ENCODE results near the gene CD40. TPM values are rescaled to one million over a fixed set of nuclear protein-coding genes. Genes with fewer than 3 reads are reported as not detected.
A peak's percentile ranks its signal among the peaks of the same experiment; 100 is the strongest.

Gene CD40
- total RNA-seq, 1 experiment from 2014 or later = 13.6 TPM

- Histone ChIP-seq H4K20me1 (ENCODE audit: insufficient read depth) (peaks cover 53% of the 10 kb centered on the region), H3K36me3 (ENCODE audit: low read depth) (peaks cover 9% of the 10 kb centered on the region; the same call in 1 of the 2 replicates), H3K79me2 (ENCODE audit: low read depth) (peaks cover 26% of the 10 kb centered on the region), H3K9me2 (ENCODE audit: insufficient read depth) (no peaks in the 10 kb centered on the region), H3K9me3 (ENCODE audit: insufficient read depth, low read depth) (no peaks in the 10 kb centered on the region), H3K4me1 (replicated peaks; ENCODE audit: insufficient read depth) (no peaks in the 10 kb centered on the region), H3K4me2 (no peak overlapping the region), H2AFZ (no peak overlapping the region), H3F3A (ENCODE audit: insufficient read depth, low read depth) (no peaks in the 10 kb centered on the region), H3K4me3 (no peak overlapping the region), H3K27me3 (ENCODE audit: insufficient read depth, low read depth) (no peaks in the 10 kb centered on the region), H3K27ac (no peak overlapping the region)
- DNase-seq = no peak
- intact Hi-C loops (cut with micrococcal nuclease; ENCODE audit: unreplicated experiment) = no loop called here
- ChIA-PET CTCF (interaction anchor here (0.6 kb wide), 1 partner anchor 473 kb away, joined by 3 read pairs; no protein-coding TSS in a partner anchor), POLR2A (ENCODE audit: unreplicated experiment) (interaction anchor here (0.6 kb wide), 1 partner anchor 228 kb away, joined by 3 read pairs; no protein-coding TSS in a partner anchor)
- TF ChIP-seq EZH2 (IDR thresholded peaks at IDR 0.05; ENCODE audit: low read depth) = no peak
- TF ChIP-seq, protein P1, sequence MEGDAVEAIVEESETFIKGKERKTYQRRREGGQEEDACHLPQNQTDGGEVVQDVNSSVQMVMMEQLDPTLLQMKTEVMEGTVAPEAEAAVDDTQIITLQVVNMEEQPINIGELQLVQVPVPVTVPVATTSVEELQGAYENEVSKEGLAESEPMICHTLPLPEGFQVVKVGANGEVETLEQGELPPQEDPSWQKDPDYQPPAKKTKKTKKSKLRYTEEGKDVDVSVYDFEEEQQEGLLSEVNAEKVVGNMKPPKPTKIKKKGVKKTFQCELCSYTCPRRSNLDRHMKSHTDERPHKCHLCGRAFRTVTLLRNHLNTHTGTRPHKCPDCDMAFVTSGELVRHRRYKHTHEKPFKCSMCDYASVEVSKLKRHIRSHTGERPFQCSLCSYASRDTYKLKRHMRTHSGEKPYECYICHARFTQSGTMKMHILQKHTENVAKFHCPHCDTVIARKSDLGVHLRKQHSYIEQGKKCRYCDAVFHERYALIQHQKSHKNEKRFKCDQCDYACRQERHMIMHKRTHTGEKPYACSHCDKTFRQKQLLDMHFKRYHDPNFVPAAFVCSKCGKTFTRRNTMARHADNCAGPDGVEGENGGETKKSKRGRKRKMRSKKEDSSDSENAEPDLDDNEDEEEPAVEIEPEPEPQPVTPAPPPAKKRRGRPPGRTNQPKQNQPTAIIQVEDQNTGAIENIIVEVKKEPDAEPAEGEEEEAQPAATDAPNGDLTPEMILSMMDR (conservative IDR thresholded peaks at IDR 0.05) = no peak
- BruUV-seq (replicated peaks) = no TSS peak
These were observed 41.3 kb upstream of the CD40 start for GRCh38 chr20:46076806-46077205.

- no peaks in the 10 kb centered on the region for H3K27me3 ChIP-seq (ENCODE audit: insufficient read depth, low read depth)
- H3F3A ChIP-seq (ENCODE audit: insufficient read depth, low read depth) = no peaks in the 10 kb centered on the region
- ChIA-PET CTCF (no interaction called here), POLR2A (ENCODE audit: unreplicated experiment) (no interaction called here)
- peaks cover 63% of the 10 kb centered on the region for H4K20me1 ChIP-seq (ENCODE audit: insufficient read depth)
- H3K9me2 ChIP-seq (ENCODE audit: insufficient read depth) = no peaks in the 10 kb centered on the region
- no peak for DNase-seq
- no peak overlapping the region for H2AFZ ChIP-seq
- H3K27ac ChIP-seq = no peak overlapping the region
- H3K36me3 ChIP-seq (ENCODE audit: low read depth) = peaks cover 9% of the 10 kb centered on the region; the same call in 1 of the 2 replicates
- H3K4me2 ChIP-seq = no peak overlapping the region
- BruUV-seq (replicated peaks) = no TSS peak
- TF ChIP-seq, protein P1 (conservative IDR thresholded peaks at IDR 0.05) = no peak
- no peak for TF ChIP-seq EZH2 (IDR thresholded peaks at IDR 0.05; ENCODE audit: low read depth)
- no peaks in the 10 kb centered on the region for H3K4me1 ChIP-seq (replicated peaks; ENCODE audit: insufficient read depth)
- intact Hi-C loops (cut with micrococcal nuclease; ENCODE audit: unreplicated experiment) = no loop called here
- H3K9me3 ChIP-seq (ENCODE audit: insufficient read depth, low read depth) = no peaks in the 10 kb centered on the region
- H3K4me3 ChIP-seq = no peak overlapping the region
- H3K79me2 ChIP-seq (ENCODE audit: low read depth) = peaks cover 36% of the 10 kb centered on the region
These were observed 40.3 kb upstream of the CD40 start for GRCh38 chr20:46077642-46078305.

- no peak overlapping the region for H2AFZ ChIP-seq
- no TSS peak for BruUV-seq (replicated peaks)
These were observed 39.2 kb upstream of the CD40 start for GRCh38 chr20:46078954-46079353.

More at GRCh38 chr20:46078954-46079353, 39.2 kb upstream of the CD40 start:
- no peak overlapping the region for H3K4me2 ChIP-seq
- no peaks in the 10 kb centered on the region for H3K27me3 ChIP-seq (ENCODE audit: insufficient read depth, low read depth)
- ChIA-PET POLR2A (ENCODE audit: unreplicated experiment) (no interaction called here), CTCF (no interaction called here)
- intact Hi-C loops (cut with micrococcal nuclease; ENCODE audit: unreplicated experiment) = no loop called here
- H3K9me3 ChIP-seq (ENCODE audit: insufficient read depth, low read depth) = no peaks in the 10 kb centered on the region
- H4K20me1 ChIP-seq (ENCODE audit: insufficient read depth) = peaks cover 75% of the 10 kb centered on the region
- no peaks in the 10 kb centered on the region for H3F3A ChIP-seq (ENCODE audit: insufficient read depth, low read depth)
- peaks cover 47% of the 10 kb centered on the region for H3K79me2 ChIP-seq (ENCODE audit: low read depth)
- peaks cover 9% of the 10 kb centered on the region; the same call in 1 of the 2 replicates for H3K36me3 ChIP-seq (ENCODE audit: low read depth)
- TF ChIP-seq, protein P1 (conservative IDR thresholded peaks at IDR 0.05) = no peak
- no peak for TF ChIP-seq EZH2 (IDR thresholded peaks at IDR 0.05; ENCODE audit: low read depth)
- no peak overlapping the region for H3K27ac ChIP-seq
- no peaks in the 10 kb centered on the region for H3K4me1 ChIP-seq (replicated peaks; ENCODE audit: insufficient read depth)
- no peaks in the 10 kb centered on the region for H3K9me2 ChIP-seq (ENCODE audit: insufficient read depth)
- H3K4me3 ChIP-seq = no peak overlapping the region
- peak in 1 of 2 experiments; percentile 27 for DNase-seq

Data from PC-9 (cell line).